Astrocyte (in vitro differentiated cells and primary cell): Measurements from ENCODE around the gene CCDC6. TPM values are rescaled to one million over a fixed set of nuclear protein-coding genes. Genes with fewer than 3 reads are reported as not detected.
"Not testable (repeated sequence)": the region's sequence is repeated elsewhere in the genome, so short reads cannot be mapped to it uniquely, and the experiment has no call there.

ENCODE experiments used
- DNase-seq: peaks from one replicate; pipeline ENCODE4 v3.0.0-alpha.2; 2010; ENCODE audit warnings: low read depth
- FAIRE-seq: peaks from 2 replicates; lab custom pipeline; 2011; peaks lifted over from hg19 to GRCh38; lab: Jason Lieb, UNC
- H2AFZ ChIP-seq: 2 replicates; pipeline ENCODE4 v1.6.0; 2012; ENCODE audit warnings: low read depth, low read length, inconsistent platforms
- H3K27ac ChIP-seq: 2 replicates; pipeline ENCODE4 v1.5.1; 2011; ENCODE audit warnings: low read depth, low read length, inconsistent platforms
- H3K27me3 ChIP-seq: 2 replicates; pipeline ENCODE4 v1.6.0; 2011; ENCODE audit warnings: low read length, inconsistent platforms; ENCODE audit not compliant: insufficient read depth
- H3K36me3 ChIP-seq: 2 replicates; pipeline ENCODE4 v1.5.1; 2011; ENCODE audit warnings: low read length, inconsistent platforms; ENCODE audit not compliant: insufficient read depth
- H3K4me1 ChIP-seq: 2 replicates; pipeline ENCODE4 v1.5.1; 2011; ENCODE audit warnings: low read length, inconsistent platforms; ENCODE audit not compliant: insufficient read depth
- H3K4me2 ChIP-seq: 2 replicates; pipeline ENCODE4 v1.6.0; 2012; ENCODE audit warnings: low read length, inconsistent platforms
- H3K4me3 ChIP-seq: 2 replicates; pipeline ENCODE4 v1.5.1; 2011; ENCODE audit warnings: low read depth, mild to moderate bottlenecking, low read length, inconsistent platforms; ENCODE audit not compliant: insufficient read depth
- H3K79me2 ChIP-seq: 2 replicates; pipeline ENCODE4 v1.6.0; 2012; ENCODE audit warnings: mild to moderate bottlenecking, low read length, inconsistent platforms; ENCODE audit not compliant: insufficient read depth
- H3K9ac ChIP-seq: 2 replicates; pipeline ENCODE4 v1.6.0; 2012; ENCODE audit warnings: mild to moderate bottlenecking, low read length, inconsistent platforms
- H3K9me3 ChIP-seq: 2 replicates; pipeline ENCODE4 v1.5.1; 2012; ENCODE audit warnings: low read depth, mild to moderate bottlenecking, low read length, inconsistent platforms; ENCODE audit not compliant: insufficient read depth
- H4K20me1 ChIP-seq: 2 replicates; pipeline ENCODE4 v1.6.0; 2012; ENCODE audit warnings: low read length, inconsistent platforms; ENCODE audit not compliant: insufficient read depth
- H3K27ac Mint-ChIP-seq: one replicate; pipeline ENCODE4 v1.8.0; 2021; ENCODE audit warnings: mild to moderate bottlenecking, mixed read lengths; ENCODE audit not compliant: unreplicated experiment
- H3K27me3 Mint-ChIP-seq: one replicate; pipeline ENCODE4 v1.8.0; 2021; ENCODE audit warnings: low read depth, mixed read lengths; ENCODE audit not compliant: unreplicated experiment
- H3K36me3 Mint-ChIP-seq: one replicate; pipeline ENCODE4 v1.8.0; 2021; ENCODE audit warnings: low read depth, mixed read lengths; ENCODE audit not compliant: unreplicated experiment
- H3K4me1 Mint-ChIP-seq: one replicate; pipeline ENCODE4 v1.8.0; 2021; ENCODE audit warnings: low read depth, mixed read lengths; ENCODE audit not compliant: unreplicated experiment
- H3K4me3 Mint-ChIP-seq: one replicate; pipeline ENCODE4 v1.8.0; 2021; ENCODE audit warnings: mild to moderate bottlenecking, moderate library complexity, mixed read lengths; ENCODE audit not compliant: unreplicated experiment
- H3K9me3 Mint-ChIP-seq: one replicate; pipeline ENCODE4 v1.8.0; 2021; ENCODE audit warnings: mild to moderate bottlenecking, mixed read lengths; ENCODE audit not compliant: unreplicated experiment
- EZH2 ChIP-seq: IDR thresholded peaks from 2 replicates; pipeline ENCODE4 v1.6.1; 2012; ENCODE audit warnings: mild to moderate bottlenecking, low read length, inconsistent platforms; ENCODE audit not compliant: insufficient read depth
- total RNA-seq: library from RNA; stranded (reverse); gene quantifications from 2 replicates; pipeline ENCODE4 v1.2.1, GENCODE V29; 2021
- TF ChIP-seq, protein P1 (sequence below): IDR thresholded peaks from 2 replicates; pipeline ENCODE4 v1.5.1; 2011; ENCODE audit warnings: low read depth, mild to moderate bottlenecking, inconsistent platforms, low read length, moderate library complexity; ENCODE audit not compliant: insufficient read depth

The CCDC6 gene
- total RNA-seq, 1 donor from 2014 or later, result 69.4 TPM

DNA sequence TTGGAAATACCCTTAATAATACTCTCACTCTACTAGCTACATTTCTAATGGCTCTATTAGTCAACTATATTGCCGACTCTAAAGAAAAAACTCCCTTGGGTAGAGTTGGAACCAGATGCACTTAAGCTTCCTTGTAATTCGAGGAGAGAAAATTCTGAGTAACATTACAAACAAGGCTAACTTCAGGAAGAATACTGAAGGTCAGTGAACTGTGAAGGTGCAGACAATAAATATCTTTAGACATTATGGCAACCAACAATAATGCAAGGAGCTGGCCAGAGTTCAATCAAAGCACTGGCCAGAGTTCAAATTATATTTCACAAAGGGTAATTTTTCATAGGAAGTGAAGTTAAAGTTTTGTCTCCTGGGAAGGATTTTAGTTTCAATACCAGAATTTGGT lies 112.4 kb downstream of the CCDC6 start:
- H2AFZ ChIP-seq, result no peak overlapping the region
- H4K20me1 ChIP-seq, result no peaks in the 10 kb centered on the region
- no peak overlapping the region for H3K4me3 ChIP-seq
- H3K27me3 ChIP-seq, result no peaks in the 10 kb centered on the region
- H3K4me2 ChIP-seq, result no peak overlapping the region
- peaks cover 23% of the 10 kb centered on the region for H3K36me3 Mint-ChIP-seq
- no peaks in the 10 kb centered on the region for H3K27me3 Mint-ChIP-seq
- TF ChIP-seq, protein P1, sequence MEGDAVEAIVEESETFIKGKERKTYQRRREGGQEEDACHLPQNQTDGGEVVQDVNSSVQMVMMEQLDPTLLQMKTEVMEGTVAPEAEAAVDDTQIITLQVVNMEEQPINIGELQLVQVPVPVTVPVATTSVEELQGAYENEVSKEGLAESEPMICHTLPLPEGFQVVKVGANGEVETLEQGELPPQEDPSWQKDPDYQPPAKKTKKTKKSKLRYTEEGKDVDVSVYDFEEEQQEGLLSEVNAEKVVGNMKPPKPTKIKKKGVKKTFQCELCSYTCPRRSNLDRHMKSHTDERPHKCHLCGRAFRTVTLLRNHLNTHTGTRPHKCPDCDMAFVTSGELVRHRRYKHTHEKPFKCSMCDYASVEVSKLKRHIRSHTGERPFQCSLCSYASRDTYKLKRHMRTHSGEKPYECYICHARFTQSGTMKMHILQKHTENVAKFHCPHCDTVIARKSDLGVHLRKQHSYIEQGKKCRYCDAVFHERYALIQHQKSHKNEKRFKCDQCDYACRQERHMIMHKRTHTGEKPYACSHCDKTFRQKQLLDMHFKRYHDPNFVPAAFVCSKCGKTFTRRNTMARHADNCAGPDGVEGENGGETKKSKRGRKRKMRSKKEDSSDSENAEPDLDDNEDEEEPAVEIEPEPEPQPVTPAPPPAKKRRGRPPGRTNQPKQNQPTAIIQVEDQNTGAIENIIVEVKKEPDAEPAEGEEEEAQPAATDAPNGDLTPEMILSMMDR, result no peak
- no peak for TF ChIP-seq EZH2
- H3K4me1 ChIP-seq, result no peaks in the 10 kb centered on the region
- no peak for FAIRE-seq
- no peak overlapping the region for H3K4me3 Mint-ChIP-seq
- H3K36me3 ChIP-seq, result peaks cover 25% of the 10 kb centered on the region
- H3K79me2 ChIP-seq, result no peaks in the 10 kb centered on the region
- no peak overlapping the region for H3K9ac ChIP-seq
- no peaks in the 10 kb centered on the region for H3K4me1 Mint-ChIP-seq
- no peak overlapping the region for H3K27ac ChIP-seq
- DNase-seq, result no peak
- no peak overlapping the region for H3K27ac Mint-ChIP-seq
- no peaks in the 10 kb centered on the region for H3K9me3 Mint-ChIP-seq
- no peaks in the 10 kb centered on the region for H3K9me3 ChIP-seq

DNA sequence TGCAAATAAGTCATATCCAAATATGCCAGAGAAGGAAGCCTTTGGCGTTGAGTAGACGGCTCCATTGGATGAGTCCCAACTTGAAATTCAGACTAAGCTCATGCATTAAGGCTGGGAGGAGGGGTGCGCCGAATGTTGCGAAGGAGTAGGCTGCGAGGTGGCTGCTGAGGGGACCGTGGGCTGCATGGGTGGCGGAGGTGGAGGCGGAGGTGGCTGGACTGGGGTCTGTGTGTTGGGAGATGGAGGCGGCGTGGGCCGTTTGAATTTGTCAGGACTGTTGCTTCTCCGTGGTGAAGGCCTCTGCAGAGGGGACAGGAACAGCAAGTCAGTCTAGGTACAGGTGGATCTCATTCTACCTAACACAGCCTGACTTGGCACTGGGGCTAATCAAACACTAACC lies 113.5 kb downstream of the CCDC6 start:
- no peak for DNase-seq
- Histone ChIP-seq H3K9ac (no peak overlapping the region), H3K4me2 (no peak overlapping the region), H3K4me3 (no peak overlapping the region), H4K20me1 (no peaks in the 10 kb centered on the region), H3K27me3 (no peaks in the 10 kb centered on the region), H3K27ac (no peak overlapping the region), H2AFZ (no peak overlapping the region), H3K4me1 (no peaks in the 10 kb centered on the region), H3K79me2 (no peaks in the 10 kb centered on the region), H3K9me3 (no peaks in the 10 kb centered on the region), H3K36me3 (peaks cover 25% of the 10 kb centered on the region)
- H3K27ac Mint-ChIP-seq, result no peak overlapping the region
- no peaks in the 10 kb centered on the region for H3K9me3 Mint-ChIP-seq
- peaks cover 17% of the 10 kb centered on the region for H3K36me3 Mint-ChIP-seq
- no peak for FAIRE-seq
- no peak overlapping the region for H3K4me3 Mint-ChIP-seq
- H3K27me3 Mint-ChIP-seq, result no peaks in the 10 kb centered on the region
- TF ChIP-seq, protein P1, result no peak
- TF ChIP-seq EZH2, result no peak
- H3K4me1 Mint-ChIP-seq, result no peaks in the 10 kb centered on the region

DNA sequence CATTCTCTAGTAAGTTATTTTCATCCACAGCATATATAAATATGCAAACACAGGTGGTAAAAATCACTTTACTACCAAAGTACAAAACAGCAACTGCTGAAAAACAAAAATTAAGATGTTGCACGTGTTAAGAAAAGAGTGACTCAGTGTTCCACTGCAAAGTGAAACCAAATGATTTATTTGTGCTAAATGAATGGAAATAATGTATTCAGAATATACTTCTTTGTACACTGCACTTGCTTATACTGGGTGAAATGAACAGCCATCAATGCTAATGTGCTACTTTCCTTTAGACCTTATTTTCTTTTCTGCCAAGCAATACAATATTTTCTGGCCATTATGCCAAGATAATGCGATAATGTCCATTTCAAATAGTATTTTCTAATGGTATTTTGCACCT lies 114.8 kb downstream of the CCDC6 start:
- Mint-ChIP-seq H3K4me3 (no peak overlapping the region), H3K27ac (no peak overlapping the region), H3K9me3 (no peaks in the 10 kb centered on the region), H3K27me3 (no peaks in the 10 kb centered on the region), H3K4me1 (no peaks in the 10 kb centered on the region), H3K36me3 (peaks cover 14% of the 10 kb centered on the region)
- H3K27me3 ChIP-seq, result no peaks in the 10 kb centered on the region
- peak; percentile 60 for FAIRE-seq
- TF ChIP-seq, protein P1, result no peak
- no peak for TF ChIP-seq EZH2
- no peaks in the 10 kb centered on the region for H4K20me1 ChIP-seq
- no peak for DNase-seq
- H3K79me2 ChIP-seq, result no peaks in the 10 kb centered on the region
- no peak overlapping the region for H3K27ac ChIP-seq
- no peak overlapping the region for H2AFZ ChIP-seq
- H3K4me2 ChIP-seq, result no peak overlapping the region
- peaks cover 22% of the 10 kb centered on the region for H3K36me3 ChIP-seq
- no peaks in the 10 kb centered on the region for H3K4me1 ChIP-seq
- no peak overlapping the region for H3K4me3 ChIP-seq
- H3K9ac ChIP-seq, result no peak overlapping the region
- H3K9me3 ChIP-seq, result no peaks in the 10 kb centered on the region

DNA sequence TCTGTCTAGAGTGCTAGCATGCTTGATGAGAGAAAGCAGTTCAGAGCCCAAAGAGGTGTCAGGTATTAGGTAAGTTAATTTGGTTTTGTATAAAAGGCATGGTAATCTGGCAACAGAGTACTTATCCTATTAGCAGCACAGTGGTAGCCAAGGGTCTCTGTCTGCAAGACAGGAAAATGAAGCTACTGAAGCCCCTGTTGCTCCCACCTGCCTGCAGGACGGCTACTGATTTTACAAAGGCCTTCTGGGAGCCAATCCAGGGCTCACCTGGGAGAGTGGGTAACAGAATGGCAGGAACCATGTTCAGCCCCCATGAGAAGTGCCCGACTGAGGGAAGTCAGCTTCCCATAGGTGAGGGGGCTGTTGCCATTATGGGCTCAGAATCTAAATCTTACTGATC lies 116.3 kb downstream of the CCDC6 start:
- H3K4me1 ChIP-seq, H3K9ac ChIP-seq, H3K27me3 ChIP-seq, H3K4me3 Mint-ChIP-seq, H4K20me1 ChIP-seq, H2AFZ ChIP-seq, H3K27me3 Mint-ChIP-seq, H3K4me1 Mint-ChIP-seq, H3K9me3 Mint-ChIP-seq, FAIRE-seq, H3K27ac Mint-ChIP-seq, DNase-seq, H3K9me3 ChIP-seq, H3K36me3 Mint-ChIP-seq, H3K4me3 ChIP-seq, H3K4me2 ChIP-seq, H3K79me2 ChIP-seq, H3K27ac ChIP-seq: not testable (repeated sequence)
- H3K36me3 ChIP-seq, result peaks cover 22% of the 10 kb centered on the region
